Nephron (organoid): ENCODE results near the gene BSDC1.
A peak's percentile ranks its signal among the peaks of the same experiment; 100 is the strongest.

ENCODE experiments used
- H3K27ac Mint-ChIP-seq, 3 experiments: 2 replicates each; pipeline ENCODE4 v1.8.0; 2020; ENCODE audit warnings: mixed read lengths in 3 of 3, mild to moderate bottlenecking in 2 of 3, moderate library complexity in 1 of 3
- H3K27me3 Mint-ChIP-seq: 2 replicates; pipeline ENCODE4 v1.8.0; 2021; ENCODE audit warnings: low read depth, mild to moderate bottlenecking, moderate library complexity, mixed read lengths
- H3K36me3 Mint-ChIP-seq: 2 replicates; pipeline ENCODE4 v1.8.0; 2020; ENCODE audit warnings: low read depth, mixed read lengths
- H3K4me1 Mint-ChIP-seq: 2 replicates; pipeline ENCODE4 v1.8.0; 2020; ENCODE audit warnings: mixed read lengths
- H3K4me3 Mint-ChIP-seq, 3 experiments: 2 replicates each; pipeline ENCODE4 v1.8.0; 2020; ENCODE audit warnings: mild to moderate bottlenecking in 3 of 3, mixed read lengths in 3 of 3, moderate library complexity in 2 of 3
- H3K9me3 Mint-ChIP-seq: 2 replicates; pipeline ENCODE4 v1.8.0; 2020; ENCODE audit warnings: mixed read lengths
- TF ChIP-seq, protein P1 (sequence below), 3 experiments: fragments of 200-600 bp; sonication (generic); IDR thresholded peaks; one replicate each; pipeline ENCODE4 v1.5.0; 2021; ENCODE audit warnings: antibody characterized with exemption in 3 of 3; ENCODE audit not compliant: unreplicated experiment in 3 of 3

The BSDC1 gene

DNA sequence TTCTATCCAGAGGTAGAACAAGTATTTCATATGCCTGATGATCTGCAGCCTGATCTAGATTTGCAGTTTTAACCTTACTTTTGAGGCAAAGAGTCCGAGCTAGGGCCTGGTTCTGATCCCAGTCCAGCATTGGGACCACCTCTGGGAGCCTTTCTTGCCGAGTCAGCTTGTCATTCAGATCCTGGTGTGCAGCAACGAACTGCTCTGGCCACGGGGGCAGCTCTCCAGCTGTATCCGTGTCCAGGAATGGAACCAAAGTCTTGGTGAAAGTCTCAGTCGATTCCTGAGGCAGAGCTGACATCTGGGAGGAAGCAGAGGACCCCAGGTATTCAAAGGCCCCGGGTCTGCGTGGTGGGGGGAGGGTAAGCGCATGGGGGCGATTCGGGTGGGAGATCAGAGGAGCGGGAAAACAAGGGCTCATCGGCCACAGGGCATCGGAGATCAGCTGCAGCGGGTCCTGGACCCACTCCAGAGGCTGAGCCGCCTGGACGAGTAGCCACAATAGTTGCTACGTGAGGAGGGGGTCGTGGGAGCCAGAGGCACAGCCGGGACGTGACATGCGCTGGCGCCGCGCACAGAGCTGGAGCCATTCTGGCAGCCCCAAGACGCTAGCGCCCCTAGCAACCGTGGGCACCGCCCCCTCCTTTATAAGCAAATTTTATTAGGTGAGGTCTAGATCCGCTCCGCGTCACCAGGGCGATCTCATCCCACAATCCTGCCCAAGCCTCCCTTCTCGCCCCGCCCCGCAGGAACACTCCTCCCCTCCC is 32.4 kb upstream of the BSDC1 start:
- H3K4me1 Mint-ChIP-seq = no peaks in the 10 kb centered on the region

DNA sequence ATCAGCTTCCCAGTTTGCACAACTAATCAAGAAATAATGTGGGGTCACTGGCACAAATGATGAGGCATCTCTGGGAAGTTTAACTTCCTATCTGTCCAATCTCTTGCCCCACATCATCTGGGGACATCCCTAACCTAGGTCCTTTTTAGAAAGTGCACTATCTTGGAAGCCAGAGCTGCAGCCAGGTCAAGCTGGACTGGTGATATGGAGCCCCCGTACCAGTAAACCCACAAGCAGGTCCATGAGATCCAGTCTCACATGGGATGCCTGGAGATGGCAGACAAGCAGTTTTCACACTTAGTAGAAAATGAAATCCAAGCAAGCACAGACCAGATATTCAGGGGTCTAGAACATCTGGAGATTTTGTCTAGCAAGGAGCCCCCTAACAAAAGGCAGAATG is 27.5 kb upstream of the BSDC1 start:
- H3K27me3 Mint-ChIP-seq = no peaks in the 10 kb centered on the region
- TF ChIP-seq, protein P1, sequence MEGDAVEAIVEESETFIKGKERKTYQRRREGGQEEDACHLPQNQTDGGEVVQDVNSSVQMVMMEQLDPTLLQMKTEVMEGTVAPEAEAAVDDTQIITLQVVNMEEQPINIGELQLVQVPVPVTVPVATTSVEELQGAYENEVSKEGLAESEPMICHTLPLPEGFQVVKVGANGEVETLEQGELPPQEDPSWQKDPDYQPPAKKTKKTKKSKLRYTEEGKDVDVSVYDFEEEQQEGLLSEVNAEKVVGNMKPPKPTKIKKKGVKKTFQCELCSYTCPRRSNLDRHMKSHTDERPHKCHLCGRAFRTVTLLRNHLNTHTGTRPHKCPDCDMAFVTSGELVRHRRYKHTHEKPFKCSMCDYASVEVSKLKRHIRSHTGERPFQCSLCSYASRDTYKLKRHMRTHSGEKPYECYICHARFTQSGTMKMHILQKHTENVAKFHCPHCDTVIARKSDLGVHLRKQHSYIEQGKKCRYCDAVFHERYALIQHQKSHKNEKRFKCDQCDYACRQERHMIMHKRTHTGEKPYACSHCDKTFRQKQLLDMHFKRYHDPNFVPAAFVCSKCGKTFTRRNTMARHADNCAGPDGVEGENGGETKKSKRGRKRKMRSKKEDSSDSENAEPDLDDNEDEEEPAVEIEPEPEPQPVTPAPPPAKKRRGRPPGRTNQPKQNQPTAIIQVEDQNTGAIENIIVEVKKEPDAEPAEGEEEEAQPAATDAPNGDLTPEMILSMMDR (IDR thresholded peaks at IDR 0.05; ENCODE audit: unreplicated experiment in 3 of 3) = no peak
- H3K4me1 Mint-ChIP-seq = no peaks in the 10 kb centered on the region
- no peak overlapping the region for H3K27ac Mint-ChIP-seq
- H3K4me3 Mint-ChIP-seq = no peak overlapping the region
- peaks cover 14% of the 10 kb centered on the region for H3K9me3 Mint-ChIP-seq
- H3K36me3 Mint-ChIP-seq = no peaks in the 10 kb centered on the region

More for the DNA sequence above, 32.4 kb upstream of the BSDC1 start:
- Mint-ChIP-seq H3K27ac (no peak overlapping the region), H3K27me3 (no peaks in the 10 kb centered on the region), H3K9me3 (no peaks in the 10 kb centered on the region), H3K4me3 (no peak overlapping the region), H3K36me3 (no peaks in the 10 kb centered on the region)
- TF ChIP-seq, protein P1 (IDR thresholded peaks at IDR 0.05; ENCODE audit: unreplicated experiment in 3 of 3) = no peak

DNA sequence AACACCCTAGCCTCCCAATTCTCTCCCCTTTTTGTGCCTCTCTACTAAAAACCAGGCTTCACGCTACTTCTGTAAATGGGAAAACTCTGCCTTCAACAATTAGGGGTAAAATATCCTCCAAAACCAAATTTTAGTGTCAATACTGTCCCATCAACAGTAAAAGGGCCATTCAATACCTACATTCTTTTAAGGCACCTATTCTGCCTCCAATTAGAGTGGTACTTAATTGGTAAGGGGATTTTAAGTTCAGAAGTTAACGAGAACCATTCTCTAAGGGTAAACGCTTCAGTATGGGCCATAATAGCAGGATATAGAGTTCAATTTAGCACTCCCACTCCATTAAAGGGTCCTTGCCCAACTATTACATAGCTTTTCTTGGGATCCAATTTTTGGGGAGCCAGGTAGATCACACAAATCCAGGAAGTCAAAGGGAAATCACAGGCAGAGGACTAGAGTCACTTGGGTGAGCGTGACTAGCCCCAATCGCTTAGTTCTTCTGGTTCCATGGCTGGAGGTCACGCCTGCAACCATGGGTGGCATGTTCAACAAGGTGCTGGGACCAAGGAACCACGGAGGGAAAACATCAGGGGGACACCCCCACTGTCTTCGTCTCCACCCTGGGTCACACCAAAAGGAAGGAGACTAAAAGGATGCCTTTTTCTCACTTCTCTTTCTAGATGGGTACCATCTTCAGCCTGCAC is 20.1 kb upstream of the BSDC1 start:
- H3K27me3 Mint-ChIP-seq = no peaks in the 10 kb centered on the region
- no peak overlapping the region for H3K4me3 Mint-ChIP-seq
- no peak overlapping the region for H3K27ac Mint-ChIP-seq
- peaks cover 4% of the 10 kb centered on the region for H3K36me3 Mint-ChIP-seq
- TF ChIP-seq, protein P1 (IDR thresholded peaks at IDR 0.05; ENCODE audit: unreplicated experiment in 3 of 3) = peak in 2 of 3 experiments; percentile 1 to 8
- H3K9me3 Mint-ChIP-seq = peaks cover 32% of the 10 kb centered on the region
- no peaks in the 10 kb centered on the region for H3K4me1 Mint-ChIP-seq

DNA sequence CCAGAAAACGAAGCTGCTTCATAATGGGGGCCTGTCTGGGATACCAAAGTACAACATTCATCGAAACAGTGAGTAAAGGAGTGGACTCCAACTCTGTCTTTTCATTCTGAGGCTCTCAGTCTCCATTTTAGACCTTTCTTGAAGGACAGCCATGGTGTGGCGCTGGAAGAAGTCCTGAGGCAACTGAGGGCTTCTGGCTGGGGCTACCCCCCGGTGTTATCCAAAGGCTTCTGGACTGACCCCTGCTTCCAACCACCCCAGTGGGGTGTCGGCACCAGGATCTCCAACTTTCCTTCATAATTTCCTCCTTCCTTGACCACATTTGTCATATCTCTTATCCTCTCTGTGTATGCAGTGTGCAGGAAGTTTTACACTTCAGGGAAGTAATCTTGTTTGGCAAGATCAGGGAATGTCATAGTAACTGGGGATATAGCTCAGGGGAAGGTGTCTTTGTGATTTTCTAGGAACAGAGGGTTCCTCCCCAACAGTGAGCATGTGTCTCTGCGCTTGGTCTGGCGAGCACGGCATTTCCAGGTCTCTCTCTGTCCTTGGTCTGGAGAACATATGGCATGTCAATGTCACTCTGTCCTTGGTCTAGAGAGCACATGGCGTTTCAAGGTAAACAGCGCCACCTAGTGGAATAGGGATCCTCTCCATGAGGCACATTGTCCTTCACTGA is 19.4 kb upstream of the BSDC1 start:
- Mint-ChIP-seq H3K27ac (no peak overlapping the region), H3K4me3 (no peak overlapping the region), H3K9me3 (peaks cover 32% of the 10 kb centered on the region), H3K4me1 (no peaks in the 10 kb centered on the region), H3K27me3 (no peaks in the 10 kb centered on the region), H3K36me3 (peaks cover 4% of the 10 kb centered on the region)
- TF ChIP-seq, protein P1 (IDR thresholded peaks at IDR 0.05; ENCODE audit: unreplicated experiment in 3 of 3) = peak in 2 of 3 experiments; percentile 10 to 29

DNA sequence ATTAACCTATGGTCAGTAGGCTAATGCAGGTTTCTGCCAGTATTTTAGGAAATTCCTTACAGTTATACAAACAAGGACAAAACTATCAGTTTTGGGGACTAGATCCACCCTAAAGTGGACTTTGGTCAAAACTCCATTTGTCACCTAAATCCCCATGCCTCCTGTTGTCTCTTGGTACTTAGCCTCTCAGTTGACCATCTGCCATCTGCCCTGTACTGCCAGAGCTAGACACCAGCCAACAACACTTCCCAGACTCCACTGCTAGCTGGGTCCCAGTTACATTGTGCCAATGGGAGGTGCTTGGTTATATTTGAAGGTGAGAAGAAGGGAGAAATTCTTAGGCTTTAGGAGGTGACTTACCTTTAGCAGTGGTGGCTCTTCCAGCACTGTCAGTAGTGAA is 17.0 kb upstream of the BSDC1 start:
- Mint-ChIP-seq H3K36me3 (peaks cover 4% of the 10 kb centered on the region), H3K27ac (no peak overlapping the region), H3K27me3 (no peaks in the 10 kb centered on the region), H3K4me1 (no peaks in the 10 kb centered on the region), H3K4me3 (no peak overlapping the region), H3K9me3 (peaks cover 18% of the 10 kb centered on the region)
- TF ChIP-seq, protein P1 (IDR thresholded peaks at IDR 0.05; ENCODE audit: unreplicated experiment in 3 of 3) = no peak
